SK-N-SH treated with all-trans-retinoic acid at 6 μM for 48 hours (cell line): ENCODE measurements around the gene HES3.

ENCODE experiments used
- ATAC-seq: fragments of 200-7000 bp; cut with Tn5 transposase; 3 replicates; pipeline ENCODE4 v1.9.1; 2020; ENCODE audit warnings: mild to moderate bottlenecking, moderate library complexity
- BACH2 ChIP-seq: fragments of 250-450 bp; sonication (Bioruptor Pico); IDR thresholded peaks from 2 replicates; pipeline ENCODE4 v1.9.0; 2021; ENCODE audit warnings: mild to moderate bottlenecking, borderline replicate concordance
- CSDC2 ChIP-seq: fragments of 250-450 bp; sonication (Bioruptor Pico); IDR thresholded peaks from 2 replicates; pipeline ENCODE4 v1.5.0; 2020; ENCODE audit warnings: mild to moderate bottlenecking, moderate library complexity
- ESRRG ChIP-seq: fragments of 250-450 bp; sonication (Bioruptor Pico); IDR thresholded peaks from 2 replicates; pipeline ENCODE4 v1.6.1; 2021; ENCODE audit warnings: mild to moderate bottlenecking
- GLIS3 ChIP-seq: fragments of 250-450 bp; sonication (Bioruptor Pico); IDR thresholded peaks from 2 replicates; pipeline ENCODE4 v1.5.0; 2020; ENCODE audit warnings: mild to moderate bottlenecking, moderate library complexity
- ISL1 ChIP-seq: fragments of 250-450 bp; sonication (Bioruptor Pico); IDR thresholded peaks from 2 replicates; pipeline ENCODE4 v2.1.2; 2022; ENCODE audit warnings: mild to moderate bottlenecking, moderate library complexity
- OSR1 ChIP-seq: fragments of 250-450 bp; sonication (Bioruptor Pico); IDR thresholded peaks from 2 replicates; pipeline ENCODE4 v1.8.0; 2022; ENCODE audit warnings: moderate library complexity, mild to moderate bottlenecking, inconsistent platforms
- PPARA ChIP-seq: fragments of 250-450 bp; sonication (Bioruptor Pico); IDR thresholded peaks from 2 replicates; pipeline ENCODE4 v1.5.0; 2020; ENCODE audit warnings: mild to moderate bottlenecking, borderline replicate concordance
- RARB ChIP-seq: fragments of 250-450 bp; sonication (Bioruptor Pico); IDR thresholded peaks from 2 replicates; pipeline ENCODE4 v1.8.0; 2021; ENCODE audit warnings: mild to moderate bottlenecking, moderate library complexity
- SNAI2 ChIP-seq: fragments of 250-450 bp; sonication (Bioruptor Pico); IDR thresholded peaks from 2 replicates; pipeline ENCODE4 v1.5.0; 2020; ENCODE audit warnings: mild to moderate bottlenecking, moderate library complexity
- TCF4 ChIP-seq: fragments of 250-450 bp; sonication (Bioruptor Pico); IDR thresholded peaks from 2 replicates; pipeline ENCODE4 v1.8.0; 2021; ENCODE audit warnings: mild to moderate bottlenecking, moderate library complexity, borderline replicate concordance
- TOX ChIP-seq: fragments of 250-450 bp; sonication (Bioruptor Pico); IDR thresholded peaks from 2 replicates; pipeline ENCODE4 v1.8.0; 2021; ENCODE audit warnings: mild to moderate bottlenecking, moderate library complexity, borderline replicate concordance
- ZC3H10 ChIP-seq: fragments of 250-450 bp; sonication (Bioruptor Pico); IDR thresholded peaks from 2 replicates; pipeline ENCODE4 v1.5.1; 2021; ENCODE audit warnings: mild to moderate bottlenecking, moderate library complexity
- ZNF565 ChIP-seq: fragments of 450-650 bp; formaldehyde crosslinking; conservative IDR thresholded peaks from 2 replicates; pipeline ENCODE4 v1.5.0; 2020; ENCODE audit warnings: low read depth, mild to moderate bottlenecking, moderate library complexity
- ZNF70 ChIP-seq: fragments of 450-650 bp; formaldehyde crosslinking; IDR thresholded peaks from 2 replicates; pipeline ENCODE4 v1.5.0; 2020; ENCODE audit warnings: mild to moderate bottlenecking, moderate library complexity
- ZNF8 ChIP-seq: fragments of 450-650 bp; formaldehyde crosslinking; IDR thresholded peaks from 2 replicates; pipeline ENCODE4 v1.5.0; 2020; ENCODE audit warnings: mild to moderate bottlenecking, moderate library complexity
- TF ChIP-seq, protein P1 (sequence below): fragments of 250-450 bp; sonication (Bioruptor Pico); IDR thresholded peaks from 2 replicates; pipeline ENCODE4 v1.5.1; 2020; ENCODE audit warnings: low read depth, mild to moderate bottlenecking, moderate library complexity
- TF ChIP-seq, protein P2 (sequence below): fragments of 250-450 bp; sonication (Bioruptor Pico); IDR thresholded peaks from 2 replicates; pipeline ENCODE4 v1.8.0; 2021; ENCODE audit warnings: low read depth, mild to moderate bottlenecking, moderate library complexity, borderline replicate concordance
- TF ChIP-seq, protein P3 (sequence below): fragments of 250-450 bp; sonication (Bioruptor Pico); IDR thresholded peaks from 2 replicates; pipeline ENCODE4 v1.5.0; 2020; ENCODE audit warnings: mild to moderate bottlenecking, moderate library complexity
- TF ChIP-seq, protein P4 (sequence below): fragments of 250-450 bp; sonication (Bioruptor Pico); IDR thresholded peaks from 2 replicates; pipeline ENCODE4 v1.8.0; 2020; ENCODE audit warnings: mild to moderate bottlenecking, moderate library complexity, borderline replicate concordance
- TF ChIP-seq, protein P5 (sequence below): fragments of 250-450 bp; sonication (Bioruptor Pico); IDR thresholded peaks from 2 replicates; pipeline ENCODE4 v1.5.1; 2021; ENCODE audit warnings: mild to moderate bottlenecking, moderate library complexity

The HES3 gene

DNA sequence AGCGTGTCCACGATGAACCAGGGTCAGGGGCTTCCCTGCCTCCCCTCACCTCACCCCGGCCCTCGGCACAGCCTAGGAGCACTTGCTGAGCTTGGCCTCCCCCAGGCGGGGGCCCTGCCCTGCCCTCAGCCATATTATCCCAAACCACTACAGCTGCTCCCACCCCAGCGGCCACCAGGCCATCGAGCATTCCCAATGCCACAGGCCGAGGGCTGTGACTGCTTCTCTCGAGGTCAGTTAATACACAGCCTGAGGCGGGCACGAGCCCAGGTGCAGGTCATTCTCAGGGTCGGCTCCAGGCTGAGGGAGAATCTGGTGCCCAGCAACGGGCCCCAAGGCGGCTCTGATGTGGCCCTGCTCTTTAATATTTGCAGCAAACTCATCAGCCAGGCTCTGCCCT is 25.3 kb downstream of the HES3 start:
- TF ChIP-seq TOX (CRISPR knock-in tag) (no peak), OSR1 (CRISPR knock-in tag) (no peak), ZNF70 (CRISPR knock-in tag) (no peak), ZC3H10 (CRISPR knock-in tag) (no peak), RARB (no peak), ZNF8 (CRISPR knock-in tag) (no peak), PPARA (no peak)
- TF ChIP-seq, protein P1, sequence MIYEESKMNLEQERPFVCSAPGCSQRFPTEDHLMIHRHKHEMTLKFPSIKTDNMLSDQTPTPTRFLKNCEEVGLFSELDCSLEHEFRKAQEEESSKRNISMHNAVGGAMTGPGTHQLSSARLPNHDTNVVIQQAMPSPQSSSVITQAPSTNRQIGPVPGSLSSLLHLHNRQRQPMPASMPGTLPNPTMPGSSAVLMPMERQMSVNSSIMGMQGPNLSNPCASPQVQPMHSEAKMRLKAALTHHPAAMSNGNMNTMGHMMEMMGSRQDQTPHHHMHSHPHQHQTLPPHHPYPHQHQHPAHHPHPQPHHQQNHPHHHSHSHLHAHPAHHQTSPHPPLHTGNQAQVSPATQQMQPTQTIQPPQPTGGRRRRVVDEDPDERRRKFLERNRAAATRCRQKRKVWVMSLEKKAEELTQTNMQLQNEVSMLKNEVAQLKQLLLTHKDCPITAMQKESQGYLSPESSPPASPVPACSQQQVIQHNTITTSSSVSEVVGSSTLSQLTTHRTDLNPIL, result no peak
- TF ChIP-seq, protein P2, sequence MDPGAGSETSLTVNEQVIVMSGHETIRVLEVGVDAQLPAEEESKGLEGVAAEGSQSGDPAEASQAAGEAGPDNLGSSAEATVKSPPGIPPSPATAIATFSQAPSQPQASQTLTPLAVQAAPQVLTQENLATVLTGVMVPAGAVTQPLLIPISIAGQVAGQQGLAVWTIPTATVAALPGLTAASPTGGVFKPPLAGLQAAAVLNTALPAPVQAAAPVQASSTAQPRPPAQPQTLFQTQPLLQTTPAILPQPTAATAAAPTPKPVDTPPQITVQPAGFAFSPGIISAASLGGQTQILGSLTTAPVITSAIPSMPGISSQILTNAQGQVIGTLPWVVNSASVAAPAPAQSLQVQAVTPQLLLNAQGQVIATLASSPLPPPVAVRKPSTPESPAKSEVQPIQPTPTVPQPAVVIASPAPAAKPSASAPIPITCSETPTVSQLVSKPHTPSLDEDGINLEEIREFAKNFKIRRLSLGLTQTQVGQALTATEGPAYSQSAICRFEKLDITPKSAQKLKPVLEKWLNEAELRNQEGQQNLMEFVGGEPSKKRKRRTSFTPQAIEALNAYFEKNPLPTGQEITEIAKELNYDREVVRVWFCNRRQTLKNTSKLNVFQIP (CRISPR knock-in tag), result no peak
- ATAC-seq, result no peak

DNA sequence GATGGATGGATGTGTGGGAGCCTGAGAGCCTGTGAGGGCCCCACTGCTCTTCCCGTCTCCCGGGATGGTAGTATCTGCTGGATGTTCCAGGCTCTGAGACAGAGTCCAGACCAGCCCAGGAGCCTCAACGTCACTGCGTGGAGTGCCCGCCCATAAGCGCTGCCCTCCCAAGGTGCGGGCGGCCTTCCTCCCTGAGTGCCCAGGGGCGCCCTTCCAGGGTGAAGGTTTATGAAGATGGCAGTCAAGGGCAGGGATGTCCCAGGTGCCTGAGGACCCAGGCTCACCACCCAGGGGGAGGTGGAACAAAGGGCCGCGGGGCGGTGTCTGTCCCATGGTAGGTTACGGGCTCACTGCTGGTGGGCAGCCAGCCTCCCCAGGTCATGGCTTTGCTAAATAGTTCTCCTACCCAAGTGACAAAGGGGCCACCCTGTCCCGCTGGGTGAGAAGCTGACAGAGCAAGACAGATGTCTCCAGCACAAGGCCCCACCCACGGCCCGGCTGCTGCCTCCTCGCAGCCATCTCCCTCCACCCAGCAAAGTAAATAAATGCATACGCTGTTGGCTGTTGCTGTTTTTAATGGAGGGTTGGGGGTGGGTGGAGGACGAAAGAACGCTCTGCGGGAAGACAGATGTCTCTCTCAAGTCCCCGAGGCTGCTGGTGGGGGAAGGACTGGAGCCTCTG is 25.9 kb downstream of the HES3 start:
- TF ChIP-seq, protein P3, sequence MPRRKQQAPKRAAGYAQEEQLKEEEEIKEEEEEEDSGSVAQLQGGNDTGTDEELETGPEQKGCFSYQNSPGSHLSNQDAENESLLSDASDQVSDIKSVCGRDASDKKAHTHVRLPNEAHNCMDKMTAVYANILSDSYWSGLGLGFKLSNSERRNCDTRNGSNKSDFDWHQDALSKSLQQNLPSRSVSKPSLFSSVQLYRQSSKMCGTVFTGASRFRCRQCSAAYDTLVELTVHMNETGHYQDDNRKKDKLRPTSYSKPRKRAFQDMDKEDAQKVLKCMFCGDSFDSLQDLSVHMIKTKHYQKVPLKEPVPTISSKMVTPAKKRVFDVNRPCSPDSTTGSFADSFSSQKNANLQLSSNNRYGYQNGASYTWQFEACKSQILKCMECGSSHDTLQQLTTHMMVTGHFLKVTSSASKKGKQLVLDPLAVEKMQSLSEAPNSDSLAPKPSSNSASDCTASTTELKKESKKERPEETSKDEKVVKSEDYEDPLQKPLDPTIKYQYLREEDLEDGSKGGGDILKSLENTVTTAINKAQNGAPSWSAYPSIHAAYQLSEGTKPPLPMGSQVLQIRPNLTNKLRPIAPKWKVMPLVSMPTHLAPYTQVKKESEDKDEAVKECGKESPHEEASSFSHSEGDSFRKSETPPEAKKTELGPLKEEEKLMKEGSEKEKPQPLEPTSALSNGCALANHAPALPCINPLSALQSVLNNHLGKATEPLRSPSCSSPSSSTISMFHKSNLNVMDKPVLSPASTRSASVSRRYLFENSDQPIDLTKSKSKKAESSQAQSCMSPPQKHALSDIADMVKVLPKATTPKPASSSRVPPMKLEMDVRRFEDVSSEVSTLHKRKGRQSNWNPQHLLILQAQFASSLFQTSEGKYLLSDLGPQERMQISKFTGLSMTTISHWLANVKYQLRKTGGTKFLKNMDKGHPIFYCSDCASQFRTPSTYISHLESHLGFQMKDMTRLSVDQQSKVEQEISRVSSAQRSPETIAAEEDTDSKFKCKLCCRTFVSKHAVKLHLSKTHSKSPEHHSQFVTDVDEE (CRISPR knock-in tag), result no peak
- TF ChIP-seq CSDC2 (CRISPR knock-in tag) (no peak), ISL1 (CRISPR knock-in tag) (no peak), OSR1 (CRISPR knock-in tag) (no peak), ZNF8 (CRISPR knock-in tag) (no peak), ZC3H10 (CRISPR knock-in tag) (no peak), TCF4 (CRISPR knock-in tag) (no peak), GLIS3 (CRISPR knock-in tag) (no peak), RARB (no peak), BACH2 (CRISPR knock-in tag) (no peak), ZNF70 (CRISPR knock-in tag) (no peak)
- TF ChIP-seq, protein P4, sequence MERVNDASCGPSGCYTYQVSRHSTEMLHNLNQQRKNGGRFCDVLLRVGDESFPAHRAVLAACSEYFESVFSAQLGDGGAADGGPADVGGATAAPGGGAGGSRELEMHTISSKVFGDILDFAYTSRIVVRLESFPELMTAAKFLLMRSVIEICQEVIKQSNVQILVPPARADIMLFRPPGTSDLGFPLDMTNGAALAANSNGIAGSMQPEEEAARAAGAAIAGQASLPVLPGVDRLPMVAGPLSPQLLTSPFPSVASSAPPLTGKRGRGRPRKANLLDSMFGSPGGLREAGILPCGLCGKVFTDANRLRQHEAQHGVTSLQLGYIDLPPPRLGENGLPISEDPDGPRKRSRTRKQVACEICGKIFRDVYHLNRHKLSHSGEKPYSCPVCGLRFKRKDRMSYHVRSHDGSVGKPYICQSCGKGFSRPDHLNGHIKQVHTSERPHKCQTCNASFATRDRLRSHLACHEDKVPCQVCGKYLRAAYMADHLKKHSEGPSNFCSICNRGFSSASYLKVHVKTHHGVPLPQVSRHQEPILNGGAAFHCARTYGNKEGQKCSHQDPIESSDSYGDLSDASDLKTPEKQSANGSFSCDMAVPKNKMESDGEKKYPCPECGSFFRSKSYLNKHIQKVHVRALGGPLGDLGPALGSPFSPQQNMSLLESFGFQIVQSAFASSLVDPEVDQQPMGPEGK, result no peak
- TF ChIP-seq, protein P5, sequence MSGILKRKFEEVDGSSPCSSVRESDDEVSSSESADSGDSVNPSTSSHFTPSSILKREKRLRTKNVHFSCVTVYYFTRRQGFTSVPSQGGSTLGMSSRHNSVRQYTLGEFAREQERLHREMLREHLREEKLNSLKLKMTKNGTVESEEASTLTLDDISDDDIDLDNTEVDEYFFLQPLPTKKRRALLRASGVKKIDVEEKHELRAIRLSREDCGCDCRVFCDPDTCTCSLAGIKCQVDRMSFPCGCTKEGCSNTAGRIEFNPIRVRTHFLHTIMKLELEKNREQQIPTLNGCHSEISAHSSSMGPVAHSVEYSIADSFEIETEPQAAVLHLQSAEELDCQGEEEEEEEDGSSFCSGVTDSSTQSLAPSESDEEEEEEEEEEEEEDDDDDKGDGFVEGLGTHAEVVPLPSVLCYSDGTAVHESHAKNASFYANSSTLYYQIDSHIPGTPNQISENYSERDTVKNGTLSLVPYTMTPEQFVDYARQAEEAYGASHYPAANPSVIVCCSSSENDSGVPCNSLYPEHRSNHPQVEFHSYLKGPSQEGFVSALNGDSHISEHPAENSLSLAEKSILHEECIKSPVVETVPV, result no peak
- no peak for ATAC-seq

DNA sequence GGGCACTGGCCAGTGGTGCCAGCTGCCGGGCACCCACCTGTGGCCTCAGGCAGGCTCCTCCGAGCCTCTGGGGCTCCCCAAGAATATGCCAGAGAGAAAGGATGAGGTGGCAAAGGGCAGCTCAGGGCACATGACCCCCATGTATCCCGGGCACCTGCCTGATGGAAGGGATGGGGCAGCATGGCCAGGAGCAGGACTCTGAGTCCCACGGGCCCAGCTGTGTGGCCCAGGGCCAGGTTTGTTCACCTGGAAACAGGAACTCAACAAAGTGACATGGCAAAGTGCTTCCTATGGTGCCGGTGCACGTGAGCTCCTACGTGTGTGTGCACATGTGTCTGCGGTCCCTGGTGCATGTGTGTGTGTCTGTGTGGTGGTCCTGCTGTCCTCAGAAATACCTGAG is 26.4 kb downstream of the HES3 start:
- no peak for ATAC-seq
- TF ChIP-seq, protein P5, result no peak
- TF ChIP-seq BACH2 (CRISPR knock-in tag) (no peak), ESRRG (CRISPR knock-in tag) (no peak), SNAI2 (no peak), ZNF565 (CRISPR knock-in tag) (no peak)
- TF ChIP-seq, protein P3 (CRISPR knock-in tag), result no peak
- TF ChIP-seq, protein P4, result no peak
